Tibial nerve (tissue), 4 donors: ENCODE data around the gene RAD51C. TPM values are rescaled to one million over a fixed set of nuclear protein-coding genes. Genes with fewer than 3 reads are reported as not detected.

Experiments used
- DNase-seq, 2 donors: peaks; one replicate each; pipeline ENCODE4 v3.0.0-alpha.2; 2019; ENCODE audit warnings: low spot score in 2 of 2
- H3K27ac ChIP-seq, 4 donors: fragments of 200-600 bp; sonication (generic) in 3 of 4; one replicate each; pipeline ENCODE4 v1.5.1; 2017 to 2019; ENCODE audit warnings: mild to moderate bottlenecking in 1 of 4
- H3K27me3 ChIP-seq, 2 donors: fragments of 200-600 bp; sonication (generic) in 1 of 2; one replicate each; pipeline versions ENCODE4 v1.5.1 to v1.6.0; 2017 to 2019
- H3K36me3 ChIP-seq, 3 donors: fragments of 200-600 bp; sonication (generic); one replicate each; pipeline ENCODE4 v1.5.1; 2018 to 2019
- H3K4me1 ChIP-seq, 4 donors: fragments of 200-600 bp; sonication (generic) in 3 of 4; one replicate each; pipeline ENCODE4 v1.5.1; 2017 to 2019
- H3K4me3 ChIP-seq, 4 donors: fragments of 200-600 bp; sonication (generic) in 3 of 4; one replicate each; pipeline ENCODE4 v1.5.1; 2017 to 2019; ENCODE audit warnings: mild to moderate bottlenecking in 1 of 4, moderate library complexity in 1 of 4
- H3K9me3 ChIP-seq, 4 donors: fragments of 200-600 bp; sonication (generic) in 3 of 4; one replicate each; pipeline ENCODE4 v1.5.1; 2017 to 2019
- CTCF ChIP-seq, 5 experiments: fragments of 200-600 bp in 3 of 5; fragments of 450-650 bp in 2 of 5; sonication (generic) in 3 of 5; IDR thresholded peaks; one replicate each; pipeline ENCODE4 v1.5.1; 2016 to 2019; ENCODE audit warnings: antibody characterized with exemption in 5 of 5, mild to moderate bottlenecking in 3 of 5, moderate library complexity in 2 of 5
- EP300 ChIP-seq, 2 donors: sonication (generic); formaldehyde crosslinking; IDR thresholded peaks; one replicate each; pipeline ENCODE4 v1.6.1; 2017; ENCODE audit warnings: antibody characterized with exemption in 2 of 2, mild to moderate bottlenecking in 1 of 2
- POLR2A ChIP-seq, 2 donors: fragments of 450-650 bp; IDR thresholded peaks; one replicate each; pipeline ENCODE4 v1.6.1; 2017; ENCODE audit warnings: antibody characterized with exemption in 2 of 2, mild to moderate bottlenecking in 2 of 2, moderate library complexity in 2 of 2
- WGBS, 2 donors: methylation state at CpG; one replicate each; pipeline ENCODE4 v1.1.5; 2018; 5-methylcytosine and 5-hydroxymethylcytosine counted together
- total RNA-seq, 4 donors: library from RNA; depleted of rRNA; stranded (reverse); fragments of >200 nt; gene quantifications; one replicate each; pipeline ENCODE4 v1.1.0, GENCODE V29; 2016

RAD51C gene
- total RNA-seq, 4 donors from 2014 or later, result 10.3 to 18.8 (median 13.5) TPM

- peaks cover 0 to 84% (median 0%) of the 10 kb centered on the region in 3 donors for H3K36me3 ChIP-seq
- H3K4me3 ChIP-seq, result no peak overlapping the region
- no peak overlapping the region for H3K27ac ChIP-seq
- H3K27me3 ChIP-seq, result no peaks in the 10 kb centered on the region
- 97% methylated on average over 11 of the region's 11 CpGs for WGBS, 2 donors
- TF ChIP-seq CTCF (IDR thresholded peaks at IDR 0.05) (no peak), EP300 (IDR thresholded peaks at IDR 0.05) (no peak), POLR2A (IDR thresholded peaks at IDR 0.05) (no peak)
- no peak for DNase-seq
- no peaks in the 10 kb centered on the region for H3K9me3 ChIP-seq
- H3K4me1 ChIP-seq, result no peaks in the 10 kb centered on the region
These were observed 7.4 kb downstream of the RAD51C start for GRCh38 chr17:58699771-58700170.

GRCh38 chr17:58702045-58702476, 9.7 kb downstream of the RAD51C start:
- WGBS, 2 donors, result 93 to 94% methylated on average over 5 of the region's 5 CpGs
- TF ChIP-seq POLR2A (IDR thresholded peaks at IDR 0.05) (no peak), CTCF (IDR thresholded peaks at IDR 0.05) (no peak), EP300 (IDR thresholded peaks at IDR 0.05) (no peak)

GRCh38 chr17:58702708-58703107, 10.3 kb downstream of the RAD51C start:
- Histone ChIP-seq H3K9me3 (no peaks in the 10 kb centered on the region), H3K27ac (no peak overlapping the region), H3K36me3 (peaks cover 0 to 92% (median 0%) of the 10 kb centered on the region in 3 donors), H3K27me3 (no peaks in the 10 kb centered on the region), H3K4me3 (no peak overlapping the region), H3K4me1 (no peaks in the 10 kb centered on the region)
- no peak for TF ChIP-seq CTCF (IDR thresholded peaks at IDR 0.05)
- 92 to 95% methylated on average over 8 of the region's 8 CpGs for WGBS, 2 donors
- no peak for DNase-seq

More at GRCh38 chr17:58702045-58702476, 9.7 kb downstream of the RAD51C start:
- Histone ChIP-seq H3K36me3 (peaks cover 0 to 89% (median 0%) of the 10 kb centered on the region in 3 donors), H3K4me1 (no peaks in the 10 kb centered on the region), H3K9me3 (no peaks in the 10 kb centered on the region), H3K4me3 (no peak overlapping the region), H3K27me3 (no peaks in the 10 kb centered on the region), H3K27ac (no peak overlapping the region)
- DNase-seq, result no peak

- Histone ChIP-seq H3K4me1 (no peaks in the 10 kb centered on the region), H3K36me3 (peaks cover 0 to 94% (median 0%) of the 10 kb centered on the region in 3 donors), H3K9me3 (no peaks in the 10 kb centered on the region), H3K27ac (no peak overlapping the region), H3K4me3 (no peak overlapping the region), H3K27me3 (no peaks in the 10 kb centered on the region)
- WGBS, 2 donors, result 88 to 94% methylated on average over 4 of the region's 4 CpGs
- no peak for DNase-seq
- TF ChIP-seq POLR2A (IDR thresholded peaks at IDR 0.05) (no peak), CTCF (IDR thresholded peaks at IDR 0.05) (no peak), EP300 (IDR thresholded peaks at IDR 0.05) (no peak)
These were observed 10.9 kb downstream of the RAD51C start for GRCh38 chr17:58703137-58703915.

GRCh38 chr17:58703916-58704286, 11.5 kb downstream of the RAD51C start:
- H3K27ac ChIP-seq, result no peak overlapping the region
- no peaks in the 10 kb centered on the region for H3K4me1 ChIP-seq
- no peaks in the 10 kb centered on the region for H3K9me3 ChIP-seq
- no peak for DNase-seq
- H3K4me3 ChIP-seq, result no peak overlapping the region
- no peaks in the 10 kb centered on the region for H3K27me3 ChIP-seq
- H3K36me3 ChIP-seq, result peaks cover 0 to 88% (median 0%) of the 10 kb centered on the region in 3 donors
- WGBS, 2 donors, result 96 to 98% methylated on average over 2 of the region's 2 CpGs
- TF ChIP-seq POLR2A (IDR thresholded peaks at IDR 0.05) (no peak), CTCF (IDR thresholded peaks at IDR 0.05) (no peak), EP300 (IDR thresholded peaks at IDR 0.05) (no peak)
